GM12878 (cell line): ENCODE data around the gene TSHZ1. TPM values are rescaled to one million over a fixed set of nuclear protein-coding genes. Genes with fewer than 3 reads are reported as not detected.
A peak's percentile ranks its signal among the peaks of the same experiment; 100 is the strongest.

Experiments used
- ATAC-seq: fragments of 200-7000 bp; cut with Tn5 transposase; 3 replicates; pipeline ENCODE4 v1.9.1; 2020; ENCODE audit warnings: mild to moderate bottlenecking, moderate library complexity
- BruUV-seq: library from RNA; stranded (reverse); fragments of 400-500 nt; replicated peaks from 2 replicates; lab custom pipeline; 2021; lab: Mats Ljungman, UMichigan
- CTCF ChIA-PET: fragments of 300-600 bp; sonication (Branson Sonifier 250); formaldehyde crosslinking; extraction: SDS; loops from one replicate; lab custom pipeline; 2021; ENCODE audit warnings: inconsistent platforms; lab: Yijun Ruan, JAX
- POLR2A ChIA-PET: fragments of 350-600 bp; formaldehyde crosslinking; extraction: SDS; loops from one replicate; lab custom pipeline; 2021; ENCODE audit warnings: inconsistent platforms; lab: Charles Lee
- RAD21 ChIA-PET: fragments of 300-600 bp; sonication (Branson Sonifier 250); formaldehyde crosslinking; loops from one replicate; lab custom pipeline; 2023; ENCODE audit warnings: antibody characterized with exemption; ENCODE audit not compliant: unreplicated experiment; lab: Charles Lee
- SMC1A ChIA-PET: fragments of 300-600 bp; sonication (Branson Sonifier 250); formaldehyde crosslinking; loops from one replicate; lab custom pipeline; 2023; ENCODE audit not compliant: unreplicated experiment, uncharacterized antibody; lab: Charles Lee
- DNase-seq: peaks from one replicate; pipeline ENCODE4 v3.0.0-alpha.2; 2011; ENCODE audit warnings: low read depth, low spot score
- FAIRE-seq: peaks from 3 replicates; lab custom pipeline; 2011; peaks lifted over from hg19 to GRCh38; lab: Jason Lieb, UNC
- H2AFZ ChIP-seq: 2 replicates; pipeline ENCODE4 v1.6.0; 2011; ENCODE audit warnings: low read depth, low read length, control low read depth; ENCODE audit not compliant: control insufficient read depth
- H3K27ac ChIP-seq: 2 replicates; pipeline ENCODE4 v1.5.1; 2011; ENCODE audit warnings: control low read depth; ENCODE audit not compliant: control insufficient read depth, insufficient read depth
- H3K27me3 ChIP-seq, 2 experiments: replicated peaks in 1 of 2; 2 replicates each; pipeline versions ENCODE4 v1.6.0 to v1.6.1; 2011; ENCODE audit warnings: low read length in 1 of 2; ENCODE audit not compliant: control insufficient read depth in 2 of 2, insufficient read depth in 2 of 2
- H3K36me3 ChIP-seq, 2 experiments: 2 replicates each; pipeline ENCODE4 v1.5.1; 2011; ENCODE audit warnings: low read length in 1 of 2; ENCODE audit not compliant: control insufficient read depth in 2 of 2, insufficient read depth in 2 of 2
- H3K4me1 ChIP-seq: 2 replicates; pipeline ENCODE4 v1.6.1; 2011; ENCODE audit warnings: mild to moderate bottlenecking, low read length, moderate library complexity, mixed read lengths; ENCODE audit not compliant: control insufficient read depth, insufficient read depth
- H3K4me2 ChIP-seq: 2 replicates; pipeline ENCODE4 v1.6.0; 2011; ENCODE audit warnings: control low read depth; ENCODE audit not compliant: control insufficient read depth, insufficient read depth
- H3K4me3 ChIP-seq: fragments of 200-600 bp; sonication (generic); 2 replicates; pipeline ENCODE4 v1.5.1; 2016
- H3K79me2 ChIP-seq: 2 replicates; pipeline ENCODE4 v1.6.0; 2011; ENCODE audit warnings: low read length; ENCODE audit not compliant: control insufficient read depth, insufficient read depth
- H3K9ac ChIP-seq: 2 replicates; pipeline ENCODE4 v1.8.0; 2011; ENCODE audit warnings: low read length, control low read depth, mixed read lengths; ENCODE audit not compliant: control insufficient read depth, insufficient read depth
- H3K9me3 ChIP-seq: replicated peaks from 3 replicates; pipeline ENCODE4 v1.5.1; 2011; ENCODE audit warnings: mild to moderate bottlenecking, low read length; ENCODE audit not compliant: control insufficient read depth, insufficient read depth
- H4K20me1 ChIP-seq: 2 replicates; pipeline ENCODE4 v1.6.0; 2011; ENCODE audit not compliant: control insufficient read depth, insufficient read depth
- ATF7 ChIP-seq: fragments of 450-650 bp; IDR thresholded peaks from 2 replicates; pipeline ENCODE4 v1.6.1; 2016; ENCODE audit warnings: low read depth, mild to moderate bottlenecking
- BMI1 ChIP-seq: fragments of 450-650 bp; IDR thresholded peaks from 2 replicates; pipeline ENCODE4 v1.6.1; 2016; ENCODE audit warnings: mild to moderate bottlenecking, moderate library complexity, borderline replicate concordance
- CTCF ChIP-seq, 3 experiments: IDR thresholded peaks in 2 of 3; conservative IDR thresholded peaks in 1 of 3; 2 replicates each; pipeline ENCODE4 v1.5.1; 2011; ENCODE audit warnings: low read depth in 3 of 3, low read length in 3 of 3, mild to moderate bottlenecking in 3 of 3, control low read depth in 2 of 3, moderate library complexity in 2 of 3, inconsistent platforms in 1 of 3, mixed read lengths in 1 of 3; ENCODE audit not compliant: control insufficient read depth in 2 of 3, insufficient read depth in 1 of 3; ENCODE audit errors: extremely low read depth in 1 of 3
- IKZF1 ChIP-seq: fragments of 450-650 bp; conservative IDR thresholded peaks from 2 replicates; pipeline ENCODE4 v1.6.1; 2017; ENCODE audit warnings: antibody characterized with exemption, mild to moderate bottlenecking
- JUNB ChIP-seq: IDR thresholded peaks from 2 replicates; pipeline ENCODE4 v1.6.1; 2016; ENCODE audit warnings: antibody characterized with exemption, mild to moderate bottlenecking
- MEF2A ChIP-seq: IDR thresholded peaks from 2 replicates; pipeline ENCODE4 v1.6.1; 2011; ENCODE audit warnings: low read depth, mild to moderate bottlenecking, low read length, moderate library complexity; ENCODE audit not compliant: insufficient read depth
- MYB ChIP-seq: fragments of 150-350 bp; IDR thresholded peaks from 2 replicates; pipeline ENCODE4 v1.6.1; 2014; ENCODE audit warnings: mild to moderate bottlenecking, low read depth, low read length, borderline replicate concordance
- MYC ChIP-seq: IDR thresholded peaks from 2 replicates; pipeline ENCODE4 v1.6.1; 2011; ENCODE audit warnings: mild to moderate bottlenecking, low read length, moderate library complexity, inconsistent platforms; ENCODE audit not compliant: insufficient read depth, insufficient replicate concordance, insufficient read length, severe bottlenecking
- NFYB ChIP-seq: IDR thresholded peaks from 2 replicates; pipeline ENCODE4 v1.6.1; 2011; ENCODE audit warnings: low read depth, mild to moderate bottlenecking, low read length, improper control_type of control experiment, moderate library complexity; ENCODE audit not compliant: insufficient read depth
- PAX8 ChIP-seq: fragments of 450-650 bp; IDR thresholded peaks from 2 replicates; pipeline ENCODE4 v1.6.1; 2017; ENCODE audit warnings: mild to moderate bottlenecking, moderate library complexity
- RBBP5 ChIP-seq: fragments of 200-600 bp; sonication (generic); conservative IDR thresholded peaks from 2 replicates; pipeline ENCODE4 v1.6.1; 2016
- SIX5 ChIP-seq: IDR thresholded peaks from 2 replicates; pipeline ENCODE4 v1.6.1; 2011; ENCODE audit warnings: mild to moderate bottlenecking, low read depth, low read length, moderate library complexity; ENCODE audit not compliant: severe bottlenecking
- ZBTB40 ChIP-seq: fragments of 450-650 bp; IDR thresholded peaks from 2 replicates; pipeline ENCODE4 v1.6.1; 2016; ENCODE audit warnings: mild to moderate bottlenecking, moderate library complexity, borderline replicate concordance
- ZNF207 ChIP-seq: fragments of 450-650 bp; IDR thresholded peaks from 2 replicates; pipeline ENCODE4 v1.6.1; 2014; ENCODE audit warnings: antibody characterized with exemption, mild to moderate bottlenecking, borderline replicate concordance
- ZNF217 ChIP-seq: fragments of 450-650 bp; IDR thresholded peaks from 2 replicates; pipeline ENCODE4 v1.6.1; 2017; ENCODE audit warnings: antibody characterized with exemption, mild to moderate bottlenecking
- ZNF687 ChIP-seq: fragments of 450-650 bp; IDR thresholded peaks from 2 replicates; pipeline ENCODE4 v1.6.1; 2017; ENCODE audit warnings: mild to moderate bottlenecking, moderate library complexity
- WGBS: methylation state at CpG from one replicate; pipeline ENCODE4 v1.1.6; 2016; ENCODE audit warnings: low lambda C conversion rate; ENCODE audit not compliant: insufficient replicate concordance, insufficient coverage; ENCODE audit errors: missing lambda C conversion rate; 5-methylcytosine and 5-hydroxymethylcytosine counted together
- in situ Hi-C: fragments of 300-500 bp; cut with MboI; formaldehyde crosslinking; loops from 9 replicates; pipeline ENCODE4 v1.14.3; 2018; ENCODE audit warnings: mixed read lengths
- intact Hi-C: fragments of 100-400 bp; cut with micrococcal nuclease; formaldehyde crosslinking; loops from one replicate; pipeline ENCODE4 v1.14.2; 2022; ENCODE audit not compliant: unreplicated experiment
- polyA plus RNA-seq, 11 experiments: library from polyadenylated mRNA; depleted of rRNA in 4 of 11; unstranded in 6 of 11; stranded (reverse) in 5 of 11; fragments of >200 nt; fragmentation: Nextera tagmentation in 4 of 11; fragmentation: Illumina TruSeq in 1 of 11; extraction: Ambion mirVana in 4 of 11; extraction: Trizol in 1 of 11; gene quantifications; 1 replicate in 1 of 11; 2 replicates in 10 of 11; pipeline versions ENCODE4 v1.2.1 to v1.2.3, GENCODE V29; 2011 to 2016; ENCODE audit warnings: inconsistent platforms in 2 of 11, missing spikeins in 2 of 11, low read depth in 1 of 11
- total RNA-seq, 4 experiments: library from RNA; depleted of rRNA in 3 of 4; stranded (reverse); fragments of >200 nt in 3 of 4; fragmentation: Illumina TruSeq in 1 of 4; extraction: Trizol in 1 of 4; gene quantifications; 2 replicates each; pipeline versions ENCODE4 v1.2.1 to v1.2.3, GENCODE V29; 2013 to 2021

Gene TSHZ1
- total and polyA plus RNA-seq, 10 of the 15 experiments (the other 5 are each of a cell fraction or from before 2014, with no cell fraction given), result 2.2 to 15.2 (median 5.1) TPM

- in situ Hi-C loops, result no loop called here
- peak; percentile 52 for ATAC-seq
- CTCF ChIA-PET, result no interaction called here
- TF ChIP-seq ZNF207, result no peak
- no peak for TF ChIP-seq ATF7
- TF ChIP-seq MEF2A, result no peak
- no peak for TF ChIP-seq ZBTB40
- TF ChIP-seq IKZF1, result no peak
- TF ChIP-seq ZNF217, result no peak
- TF ChIP-seq JUNB, result no peak
- TF ChIP-seq MYB, result no peak
- TF ChIP-seq SIX5, result no peak
- TF ChIP-seq PAX8, result no peak
- TF ChIP-seq MYC, result no peak
- TF ChIP-seq CTCF (IDR thresholded peaks at IDR 0.05 in 2 of 3, conservative IDR thresholded peaks at IDR 0.05 in 1 of 3; ENCODE audit: control insufficient read depth in 2 of 3, extremely low read depth in 1 of 3, insufficient read depth in 1 of 3, low read depth in 3 of 3, low read length in 3 of 3), result no peak
- no peak for TF ChIP-seq BMI1
- no peak for TF ChIP-seq RBBP5
- no peak for TF ChIP-seq ZNF687
- no peak for TF ChIP-seq NFYB
Observed at GRCh38 chr18:75231053-75231406, 20.4 kb downstream of the TSHZ1 start.

More at GRCh38 chr18:75231053-75231406, 20.4 kb downstream of the TSHZ1 start:
- WGBS, result 96% methylated on average over 4 of the region's 5 CpGs
- Histone ChIP-seq H3K4me1 (peaks cover 5% of the 10 kb centered on the region), H3K36me3 (no peaks in the 10 kb centered on the region; a peak in 1 of 4 replicates), H3K27ac (no peak overlapping the region), H3K79me2 (no peaks in the 10 kb centered on the region; the same call in none of the 2 replicates), H3K4me2 (no peak overlapping the region), H3K9me3 (no peaks in the 10 kb centered on the region), H3K4me3 (no peak overlapping the region), H2AFZ (no peak overlapping the region), H3K27me3 (no peaks in the 10 kb centered on the region), H4K20me1 (no peaks in the 10 kb centered on the region), H3K9ac (no peak overlapping the region)
- ChIA-PET RAD21 (no interaction called here), POLR2A (no interaction called here), SMC1A (no interaction called here)
- FAIRE-seq (no peak), DNase-seq (no peak)
- intact Hi-C loops, result no loop called here
- no TSS peak for BruUV-seq
